DMS79 (cell line): ENCODE data around the gene RPRML.
A peak's percentile ranks its signal among the peaks of the same experiment; 100 is the strongest.

Source experiments
- DNase-seq: peaks from one replicate; lab custom pipeline; 2025; lab: John Stamatoyannopoulos, UW

RPRML gene

GRCh38 chr17:46944931-46945330 lies 34.1 kb downstream of the RPRML start:
- no peak for DNase-seq

GRCh38 chr17:46943501-46944393 lies 35.3 kb downstream of the RPRML start:
- no peak for DNase-seq

DNA sequence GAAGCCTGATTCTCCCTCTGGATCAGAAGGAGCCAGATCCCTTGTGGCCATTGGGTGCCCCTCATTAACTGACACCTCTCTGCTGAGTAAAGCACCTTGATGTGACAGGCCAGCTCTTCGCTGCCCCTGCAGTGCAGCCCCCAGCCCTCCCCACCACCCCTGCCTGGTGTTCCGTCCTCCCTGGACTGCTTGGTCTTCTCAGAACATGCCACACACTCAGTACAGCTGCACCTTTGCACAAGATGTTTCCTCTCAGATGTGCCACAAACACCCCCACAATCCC lies 35.9 kb downstream of the RPRML start:
- DNase-seq, result no peak

- DNase-seq, result peak; percentile 23
These were observed 36.4 kb downstream of the RPRML start for GRCh38 chr17:46942441-46943217.

DNA sequence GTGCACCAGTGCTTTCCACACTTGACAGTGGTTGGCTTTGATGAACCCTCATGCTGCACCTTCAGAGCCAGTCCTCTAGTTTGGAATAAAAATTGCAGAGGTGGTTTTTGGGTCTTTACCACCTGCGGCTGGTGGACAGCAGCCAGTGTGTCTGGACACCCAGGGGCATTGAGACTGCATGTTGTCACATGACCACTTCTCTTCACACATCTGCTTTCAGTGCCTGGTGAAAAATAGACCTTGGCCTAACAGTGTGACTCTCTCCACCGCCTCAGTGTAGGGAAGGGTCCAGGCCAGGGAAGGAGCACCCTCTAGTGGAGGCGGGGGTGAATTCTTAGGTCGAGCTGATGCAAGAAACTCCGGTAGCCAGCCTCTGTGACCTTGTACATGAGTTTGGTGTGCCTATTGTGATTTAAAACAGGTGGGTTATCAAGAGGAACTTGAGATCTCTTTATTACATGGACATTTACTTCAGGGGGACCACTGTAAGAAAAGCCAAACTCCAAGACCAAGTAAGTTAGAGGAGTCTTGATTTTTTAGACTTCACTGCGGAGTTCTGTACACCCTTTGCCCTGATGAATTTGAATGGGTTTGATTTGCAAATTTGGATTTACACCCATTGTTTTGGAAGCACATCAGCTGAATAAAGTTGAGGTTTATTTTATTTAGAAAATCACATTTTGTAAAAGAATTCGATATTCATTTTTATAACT lies 38.2 kb downstream of the RPRML start:
- DNase-seq, result peak; percentile 31

- no peak for DNase-seq
These were observed 43.3 kb downstream of the RPRML start for GRCh38 chr17:46935658-46936266.

- no peak for DNase-seq
These were observed 47.5 kb downstream of the RPRML start for GRCh38 chr17:46931596-46931995.

- no peak for DNase-seq
These were observed 49.0 kb downstream of the RPRML start for GRCh38 chr17:46930051-46930450.

DNA sequence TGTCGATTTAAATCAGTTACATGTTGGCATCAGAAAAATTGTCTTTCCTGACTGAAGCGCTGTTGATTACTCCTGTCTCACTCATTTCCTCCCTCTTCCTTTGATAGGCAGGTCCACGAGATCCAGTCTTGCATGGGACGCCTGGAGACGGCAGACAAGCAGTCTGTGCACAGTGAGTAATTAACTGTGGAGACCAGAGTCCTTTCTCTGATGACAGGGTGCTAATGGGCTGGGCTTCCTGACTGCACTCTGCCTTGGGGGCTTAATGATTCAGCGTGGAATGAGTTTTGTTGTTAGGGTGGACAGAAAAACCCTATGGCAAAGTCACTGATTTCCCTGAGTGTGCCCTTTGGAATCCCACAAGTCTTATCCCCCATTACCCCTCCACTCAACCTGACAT lies 49.6 kb downstream of the RPRML start:
- no peak for DNase-seq

- no peak for DNase-seq
These were observed 50.4 kb downstream of the RPRML start for GRCh38 chr17:46928467-46929261.
